ENCODE results near the gene BABAM2. TPM values are rescaled to one million over a fixed set of nuclear protein-coding genes. Genes with fewer than 3 reads are reported as not detected.

The BABAM2 gene
- total RNA-seq, 1 experiment from 2014 or later: 16.3 TPM

DNA sequence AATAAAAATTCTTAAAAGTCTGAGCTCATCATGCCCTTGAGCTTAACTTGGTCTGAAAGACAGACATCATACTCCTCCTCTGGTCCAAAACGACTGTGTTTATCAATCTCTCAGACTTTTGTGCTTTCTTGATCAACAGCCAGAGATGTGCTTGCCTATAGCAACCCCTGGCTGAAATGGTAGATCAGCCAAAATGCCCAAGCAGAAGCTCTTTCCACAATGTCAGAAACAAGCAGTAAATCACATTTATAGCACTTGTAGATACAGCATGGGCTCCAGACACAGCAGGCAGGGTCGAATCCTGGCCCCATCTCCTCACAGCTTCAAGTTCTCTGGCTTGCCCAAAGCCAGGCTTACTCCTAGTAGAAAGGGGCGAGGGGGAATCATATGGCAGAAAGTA, 391.7 kb downstream of the BABAM2 start:
- TF ChIP-seq EZH2 (IDR thresholded peaks at IDR 0.05; ENCODE audit: low read length, unreplicated experiment) (no peak), CTCF (conservative IDR thresholded peaks at IDR 0.05; ENCODE audit: low read depth, low read length) (no peak), EZH2phosphoT487 (IDR thresholded peaks at IDR 0.05; ENCODE audit: borderline replicate concordance, low read length) (no peak)
- no peak overlapping the region for H3K4me2 ChIP-seq (ENCODE audit: low read length)
- H3K9me3 ChIP-seq (ENCODE audit: low read length): no peaks in the 10 kb centered on the region
- no peak overlapping the region for H2AFZ ChIP-seq (ENCODE audit: low read length)
- H3K9ac ChIP-seq (ENCODE audit: low read length): no peak overlapping the region
- H4K20me1 ChIP-seq (ENCODE audit: low read length): no peaks in the 10 kb centered on the region
- no peaks in the 10 kb centered on the region for H3K36me3 ChIP-seq (ENCODE audit: low read depth, low read length)
- POLR2A ChIA-PET (ENCODE audit: unreplicated experiment): no interaction called here
- ATAC-seq (no peak), DNase-seq (no peak)
- peaks cover 12% of the 10 kb centered on the region for H3K4me1 ChIP-seq (ENCODE audit: insufficient read depth, low read length)
- no peaks in the 10 kb centered on the region for H3K27me3 ChIP-seq (ENCODE audit: low read length)
- no peaks in the 10 kb centered on the region for H3F3A ChIP-seq (ENCODE audit: low read length, unreplicated experiment)
- H3K79me2 ChIP-seq (ENCODE audit: low read length): no peaks in the 10 kb centered on the region
- H3K27ac ChIP-seq (ENCODE audit: low read length): no peak overlapping the region
- H3K4me3 ChIP-seq (ENCODE audit: low read length): no peak overlapping the region
- H3K9me2 ChIP-seq (replicated peaks; ENCODE audit: low read length): no peaks in the 10 kb centered on the region
- no TSS peak for BruUV-seq (replicated peaks)
- intact Hi-C loops (cut with micrococcal nuclease): no loop called here
- CTCF ChIA-PET: interaction anchor here (0.7 kb wide), 1 partner anchor 33 kb away, joined by 4 read pairs; no protein-coding TSS in a partner anchor

GRCh38 chr2:28282861-28283646, 392.5 kb downstream of the BABAM2 start:
- H3K79me2 ChIP-seq (ENCODE audit: low read length): no peaks in the 10 kb centered on the region
- H4K20me1 ChIP-seq (ENCODE audit: low read length): no peaks in the 10 kb centered on the region
- no peaks in the 10 kb centered on the region for H3K9me3 ChIP-seq (ENCODE audit: low read length)
- no peak for DNase-seq
- H3K4me2 ChIP-seq (ENCODE audit: low read length): no peak overlapping the region
- no peaks in the 10 kb centered on the region for H3F3A ChIP-seq (ENCODE audit: low read length, unreplicated experiment)
- BruUV-seq (replicated peaks): no TSS peak
- no peak for ATAC-seq
- intact Hi-C loops (cut with micrococcal nuclease): no loop called here
- H3K27ac ChIP-seq (ENCODE audit: low read length): no peak overlapping the region
- H3K4me3 ChIP-seq (ENCODE audit: low read length): no peak overlapping the region
- ChIA-PET CTCF (no interaction called here), POLR2A (ENCODE audit: unreplicated experiment) (no interaction called here)
- H3K9ac ChIP-seq (ENCODE audit: low read length): no peak overlapping the region
- H3K4me1 ChIP-seq (ENCODE audit: insufficient read depth, low read length): 0 out of 2 replicates have a peak, but pooled peaks cover 7% of the 10 kb centered on the region
- TF ChIP-seq EZH2 (IDR thresholded peaks at IDR 0.05; ENCODE audit: low read length, unreplicated experiment) (no peak), EZH2phosphoT487 (IDR thresholded peaks at IDR 0.05; ENCODE audit: borderline replicate concordance, low read length) (no peak), CTCF (conservative IDR thresholded peaks at IDR 0.05; ENCODE audit: low read depth, low read length) (no peak)
- H3K27me3 ChIP-seq (ENCODE audit: low read length): no peaks in the 10 kb centered on the region
- H3K36me3 ChIP-seq (ENCODE audit: low read depth, low read length): no peaks in the 10 kb centered on the region
- H2AFZ ChIP-seq (ENCODE audit: low read length): no peak overlapping the region
- no peaks in the 10 kb centered on the region for H3K9me2 ChIP-seq (replicated peaks; ENCODE audit: low read length)

DNA sequence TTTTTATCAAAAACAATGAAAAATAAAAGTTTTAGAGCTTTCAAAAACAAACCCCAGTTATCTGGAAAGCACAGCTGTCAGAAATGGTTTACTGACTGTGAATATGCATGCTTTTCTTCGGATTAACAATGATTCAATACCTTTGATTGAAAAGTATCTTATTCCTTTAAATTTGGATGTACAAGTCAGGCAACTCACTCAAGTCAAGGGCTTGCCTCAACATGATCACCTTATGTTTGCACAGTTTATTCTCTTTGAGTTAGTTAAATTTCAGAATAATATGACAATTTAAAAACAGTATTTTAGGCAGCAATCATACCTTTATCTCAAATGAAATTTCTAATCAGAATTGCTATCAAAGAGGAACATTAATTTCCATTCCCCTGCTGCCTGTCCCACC, 393.3 kb downstream of the BABAM2 start:
- H3F3A ChIP-seq (ENCODE audit: low read length, unreplicated experiment): no peaks in the 10 kb centered on the region
- intact Hi-C loops (cut with micrococcal nuclease): no loop called here
- no peak overlapping the region for H2AFZ ChIP-seq (ENCODE audit: low read length)
- no peaks in the 10 kb centered on the region for H3K9me2 ChIP-seq (replicated peaks; ENCODE audit: low read length)
- H3K36me3 ChIP-seq (ENCODE audit: low read depth, low read length): no peaks in the 10 kb centered on the region
- H3K27me3 ChIP-seq (ENCODE audit: low read length): no peaks in the 10 kb centered on the region
- no peak overlapping the region for H3K4me3 ChIP-seq (ENCODE audit: low read length)
- H4K20me1 ChIP-seq (ENCODE audit: low read length): no peaks in the 10 kb centered on the region
- CTCF ChIA-PET: no interaction called here
- DNase-seq: no peak
- 0 out of 2 replicates have a peak, but pooled peaks cover 7% of the 10 kb centered on the region for H3K4me1 ChIP-seq (ENCODE audit: insufficient read depth, low read length)
- no peaks in the 10 kb centered on the region for H3K79me2 ChIP-seq (ENCODE audit: low read length)
- TF ChIP-seq EZH2 (IDR thresholded peaks at IDR 0.05; ENCODE audit: low read length, unreplicated experiment) (no peak), EZH2phosphoT487 (IDR thresholded peaks at IDR 0.05; ENCODE audit: borderline replicate concordance, low read length) (no peak), CTCF (conservative IDR thresholded peaks at IDR 0.05; ENCODE audit: low read depth, low read length) (no peak)
- ATAC-seq: no peak
- H3K4me2 ChIP-seq (ENCODE audit: low read length): no peak overlapping the region
- no peaks in the 10 kb centered on the region for H3K9me3 ChIP-seq (ENCODE audit: low read length)
- POLR2A ChIA-PET (ENCODE audit: unreplicated experiment): no interaction called here
- H3K27ac ChIP-seq (ENCODE audit: low read length): no peak overlapping the region
- no TSS peak for BruUV-seq (replicated peaks)
- H3K9ac ChIP-seq (ENCODE audit: low read length): no peak overlapping the region

All from PC-3 (cell line).